Cerebellar nuclear complex (tissue), 1 donor: Measurements from ENCODE around the gene LSP1.
"Not testable (repeated sequence)": the region's sequence is repeated elsewhere in the genome, so short reads cannot be mapped to it uniquely, and the experiment has no call there.

Experiments
- DNase-seq, 2 experiments: peaks; one replicate each; lab custom pipeline; 2025; lab: John Stamatoyannopoulos, UW

Gene LSP1

DNA sequence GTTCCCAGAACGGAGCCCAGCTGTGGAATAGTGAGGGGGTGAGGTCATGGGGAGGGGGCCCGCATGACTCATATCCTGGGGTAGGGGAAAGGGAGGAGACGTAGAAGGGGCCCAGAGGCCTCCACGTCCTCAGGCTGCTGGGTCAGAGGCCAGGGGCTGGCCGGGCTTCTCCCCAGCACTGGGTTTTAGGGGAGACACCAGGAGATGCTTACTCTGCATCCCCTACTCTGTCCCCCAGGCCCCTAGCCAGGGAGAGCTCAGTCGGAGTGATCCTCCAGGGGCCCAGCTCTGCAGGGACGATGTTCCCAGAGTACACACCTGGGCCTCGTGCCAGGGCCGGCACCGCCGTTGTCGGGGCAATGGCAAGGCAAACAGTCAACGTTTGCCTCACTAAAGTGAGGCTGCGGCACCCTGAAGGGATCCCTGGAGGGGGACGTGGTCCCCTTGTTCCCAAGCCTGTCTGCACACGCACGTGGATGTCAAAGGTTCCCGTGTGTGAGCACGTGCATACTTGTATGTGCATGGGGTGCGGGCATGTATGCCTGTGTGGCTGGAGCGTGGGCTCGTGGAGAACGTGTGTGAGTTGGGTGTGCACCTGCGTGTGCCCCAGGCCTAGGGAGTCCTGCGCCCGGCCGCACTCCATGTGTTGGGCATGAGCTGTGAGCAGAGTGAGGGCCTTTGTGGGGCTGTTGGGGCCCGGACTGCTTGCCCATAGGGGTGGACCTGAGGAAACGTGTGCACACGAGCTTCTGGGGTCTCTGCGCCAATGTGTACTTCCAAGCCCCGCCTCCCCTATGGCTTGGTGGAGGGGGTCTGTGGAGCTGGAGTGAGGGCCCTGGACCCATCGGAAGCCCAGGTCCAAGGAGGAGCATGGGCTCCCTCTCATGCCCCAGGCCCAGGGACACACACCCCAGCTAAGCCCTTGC lies 24.6 kb downstream of the LSP1 start:
- DNase-seq: no peak

DNA sequence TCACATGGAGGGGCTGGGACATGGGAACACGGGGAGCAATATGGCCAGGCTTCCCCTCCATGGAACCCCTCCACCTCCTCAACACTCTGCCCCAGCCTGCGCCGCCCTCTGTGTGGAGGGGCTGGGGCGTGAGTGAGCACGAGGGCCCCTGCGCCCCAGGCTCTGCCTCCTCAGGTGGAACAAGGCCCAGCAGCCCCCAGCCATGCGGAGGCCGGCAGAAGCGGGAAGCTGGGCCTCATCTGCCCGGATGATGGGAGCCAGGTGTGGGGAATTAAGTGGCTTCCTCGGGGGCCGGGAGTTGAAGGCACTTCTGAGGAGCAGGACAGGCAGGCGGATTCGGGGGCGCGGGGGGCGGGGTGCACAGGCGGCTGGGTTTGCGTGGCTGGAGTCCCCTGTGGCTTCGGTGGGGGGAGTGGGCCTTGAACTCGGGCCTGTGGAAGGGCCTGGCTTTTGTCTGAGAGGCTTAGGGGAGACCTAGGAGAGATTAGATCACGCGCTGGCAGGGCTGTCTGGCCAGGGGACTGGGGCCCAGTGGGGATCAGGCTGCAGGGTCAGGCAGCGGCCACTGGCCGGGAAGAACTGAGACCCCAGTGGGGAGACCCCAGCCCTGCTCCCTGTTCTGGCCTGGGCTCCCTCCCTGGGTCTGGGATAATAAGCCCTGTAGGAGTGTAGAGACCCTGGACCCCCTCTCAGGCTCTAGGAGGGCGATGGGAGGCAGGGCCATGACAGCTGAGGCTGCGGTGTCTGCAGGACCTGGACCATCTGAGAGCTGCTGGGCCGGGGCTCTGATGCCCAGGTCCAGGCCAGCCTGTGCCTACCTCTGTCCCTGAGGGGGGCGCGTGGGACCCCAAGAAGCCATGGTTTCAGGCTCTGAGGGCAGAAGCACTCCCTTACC lies 25.5 kb downstream of the LSP1 start:
- DNase-seq: no peak

DNA sequence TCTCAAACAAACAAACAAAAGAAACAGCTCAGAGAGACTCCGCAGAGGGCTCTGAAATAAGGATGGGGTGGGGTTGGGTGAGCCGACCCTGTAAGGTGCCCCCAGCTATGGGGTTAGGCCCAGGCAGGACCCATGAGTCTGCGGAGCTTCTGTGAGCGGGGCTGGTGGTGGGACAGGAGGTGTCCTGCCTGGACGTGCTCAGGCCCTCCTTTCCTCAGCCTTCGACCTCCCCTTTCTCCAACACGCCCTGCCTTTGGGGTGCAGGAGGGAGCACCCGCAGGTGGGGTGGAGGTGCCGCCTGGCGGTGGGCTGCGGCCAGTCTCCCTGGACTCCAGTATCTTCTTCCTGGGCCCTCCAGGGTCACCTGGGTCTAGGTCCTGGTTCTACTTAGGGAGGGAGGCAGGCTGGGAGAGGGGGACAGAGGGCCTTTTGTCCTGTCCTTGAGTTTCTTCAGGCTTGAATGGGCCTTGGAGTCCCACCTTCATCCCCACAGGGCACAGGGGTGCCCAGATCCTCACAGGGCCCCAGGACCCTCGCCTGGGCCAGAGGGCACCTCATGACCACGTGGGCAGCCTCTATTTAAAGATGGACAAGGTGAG lies 26.6 kb downstream of the LSP1 start:
- DNase-seq: no peak

- no peak for DNase-seq
Observed at GRCh38 chr11:1879941-1880720, 27.2 kb downstream of the LSP1 start.

GRCh38 chr11:1880746-1881441 lies 28.0 kb downstream of the LSP1 start:
- no peak for DNase-seq

GRCh38 chr11:1881442-1882264 lies 28.8 kb downstream of the LSP1 start:
- DNase-seq: no peak

DNA sequence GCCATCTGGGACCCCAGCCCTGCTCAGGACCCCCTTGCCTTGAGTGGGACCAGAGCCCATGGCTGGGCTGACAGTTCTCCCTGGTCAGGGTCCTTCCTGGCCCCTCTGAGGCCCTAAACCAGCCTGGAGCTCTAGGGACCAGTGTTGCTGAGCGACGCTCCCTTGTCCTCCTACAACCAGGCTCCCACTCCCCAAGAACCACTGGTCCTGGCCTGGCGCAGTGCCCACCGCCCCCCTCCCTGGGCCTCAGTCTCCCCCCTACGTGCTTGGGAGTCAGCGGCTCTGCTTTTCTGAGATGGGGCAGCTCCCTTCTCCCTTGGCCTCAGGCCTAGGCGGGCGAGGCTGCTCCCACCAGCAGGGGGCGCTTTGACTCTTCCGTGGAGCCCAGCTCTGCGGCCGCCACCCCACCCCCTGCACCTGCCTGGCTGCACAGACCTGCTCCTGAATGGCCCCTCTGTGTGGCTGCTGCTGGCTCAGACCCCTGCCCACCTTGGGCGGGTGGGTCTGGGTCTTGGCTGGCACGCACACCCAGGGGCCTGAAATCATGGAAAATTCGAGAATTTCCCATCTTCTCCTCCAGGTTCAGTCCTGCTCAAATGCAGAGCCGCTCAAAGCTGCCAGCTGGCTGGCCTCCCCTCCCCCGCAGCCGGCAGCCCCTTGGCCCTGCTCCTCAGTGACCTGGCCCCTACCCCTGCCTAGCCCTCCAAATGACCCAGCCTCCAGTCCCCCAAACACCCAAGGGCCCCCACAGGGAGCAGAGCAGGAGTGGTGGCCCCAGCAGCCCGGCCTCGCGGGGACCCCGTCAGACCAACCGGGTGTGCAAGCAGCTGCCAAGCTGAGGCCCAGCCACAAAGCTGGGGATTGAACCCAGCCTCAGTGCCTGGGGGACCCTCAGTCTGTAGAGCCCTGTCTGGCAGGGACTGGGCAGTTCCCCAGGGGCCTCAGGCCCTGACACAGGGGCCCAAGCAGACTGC lies 29.7 kb downstream of the LSP1 start:
- DNase-seq: no peak

GRCh38 chr11:1883346-1884302 lies 30.7 kb downstream of the LSP1 start:
- DNase-seq: no peak

- no peak for DNase-seq
Observed at GRCh38 chr11:1884303-1884700, 31.4 kb downstream of the LSP1 start.

DNA sequence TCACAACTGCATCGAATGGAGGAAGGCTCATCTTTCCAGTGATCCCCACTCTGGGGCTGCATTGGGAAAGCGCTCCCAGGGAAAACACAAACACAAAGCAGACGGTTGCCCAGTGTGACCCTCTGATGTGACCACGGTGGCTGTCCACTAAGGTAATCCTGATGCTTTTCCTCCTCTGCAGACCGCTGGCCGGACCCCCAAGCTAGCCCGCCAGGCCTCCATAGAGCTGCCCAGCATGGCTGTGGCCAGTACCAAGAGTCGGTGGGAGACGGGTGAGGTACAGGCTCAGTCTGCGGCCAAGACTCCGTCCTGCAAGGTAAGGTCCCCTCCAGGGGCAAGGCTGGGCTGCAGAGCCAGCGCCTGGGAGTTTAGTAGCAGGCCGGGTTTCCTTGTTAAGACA lies 33.7 kb downstream of the LSP1 start:
- DNase-seq: not testable (repeated sequence)

DNA sequence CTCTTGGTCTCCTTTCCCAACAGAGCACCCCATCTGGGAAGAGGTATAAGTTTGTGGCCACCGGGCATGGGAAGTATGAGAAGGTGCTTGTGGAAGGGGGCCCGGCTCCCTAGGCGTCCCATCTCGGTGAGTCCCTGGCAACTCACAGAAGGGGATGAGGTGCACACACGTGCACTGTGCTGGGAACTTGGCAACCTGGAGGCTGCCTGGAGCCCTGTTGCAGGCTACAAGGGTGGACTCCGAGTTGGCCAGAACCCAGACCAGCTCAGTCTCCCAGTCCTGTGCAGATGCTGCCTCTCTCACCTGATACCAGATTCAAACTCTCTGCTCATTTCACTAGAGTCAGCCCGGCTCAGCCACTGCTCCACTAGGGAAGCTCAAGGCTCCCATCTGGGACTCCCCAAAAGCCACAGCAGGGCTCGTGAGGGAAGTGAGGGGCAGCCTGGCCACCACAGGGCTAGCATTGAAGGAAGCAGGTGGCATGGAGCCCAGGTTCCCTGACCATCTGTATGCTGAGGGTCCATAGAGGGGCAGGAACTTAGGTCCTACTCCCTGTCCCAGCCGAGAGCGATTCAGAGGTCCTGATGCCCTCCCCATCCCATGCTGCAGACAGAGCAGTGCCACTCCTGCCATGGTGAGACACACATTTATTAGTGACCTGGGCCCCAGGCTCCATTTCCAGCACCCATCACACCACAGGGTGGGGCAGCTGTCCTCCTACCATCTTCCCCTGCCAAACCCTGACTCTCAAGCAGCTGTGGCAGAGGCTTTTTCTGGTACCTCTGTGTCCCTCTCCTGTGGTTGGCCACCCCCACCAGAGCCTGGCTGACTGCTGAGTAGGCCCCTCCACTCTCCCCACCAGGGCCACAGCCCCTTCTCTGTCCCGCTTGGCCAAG lies 34.8 kb downstream of the LSP1 start:
- DNase-seq: no peak

DNA sequence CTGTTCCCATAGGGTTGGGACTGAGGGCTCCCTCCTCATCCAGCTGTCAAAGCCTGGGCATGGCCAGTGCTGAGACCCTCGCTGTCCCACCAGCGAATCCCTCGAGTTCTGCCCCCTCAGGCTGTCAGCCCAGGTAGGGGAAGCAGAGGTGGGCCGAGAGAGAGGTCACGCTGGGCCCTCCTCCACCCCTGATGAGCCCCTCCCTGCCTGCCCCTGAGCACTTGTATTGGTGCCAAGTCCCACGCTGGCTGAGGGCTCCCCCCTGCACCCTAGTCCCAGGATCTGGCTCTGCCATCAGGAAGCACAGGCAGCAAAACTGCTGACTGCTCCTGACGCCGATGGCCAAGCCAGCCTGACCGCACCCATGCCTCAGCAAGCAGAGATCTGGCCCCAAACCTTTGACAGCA lies 35.5 kb downstream of the LSP1 start:
- DNase-seq: no peak

DNA sequence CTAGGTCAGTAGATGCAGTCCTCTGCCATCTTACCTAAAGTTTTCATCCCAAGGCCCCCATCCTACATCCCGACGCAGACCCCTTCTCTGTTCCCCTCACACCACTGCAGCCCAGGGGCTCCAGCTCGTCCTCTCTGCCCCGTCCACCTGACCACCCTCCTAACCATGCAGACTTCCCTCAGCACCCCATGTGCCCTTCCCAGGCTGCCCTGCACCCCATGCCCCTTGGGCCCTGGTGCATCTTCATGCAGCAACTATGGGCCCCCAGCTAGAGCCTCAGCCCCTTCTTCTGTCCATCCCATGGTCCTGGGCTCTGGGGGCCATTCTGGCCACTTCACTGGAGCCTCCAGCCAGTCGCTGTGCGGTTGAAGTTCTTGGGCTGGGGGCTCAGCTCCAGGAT lies 35.9 kb downstream of the LSP1 start:
- DNase-seq: no peak

GRCh38 chr11:1889224-1889930 lies 36.5 kb downstream of the LSP1 start:
- no peak for DNase-seq

GRCh38 chr11:1889941-1890855 lies 37.3 kb downstream of the LSP1 start:
- DNase-seq: no peak
